Testis (tissue), 3 donors: ENCODE data around the gene DALRD3. TPM values are rescaled to one million over a fixed set of nuclear protein-coding genes. Genes with fewer than 3 reads are reported as not detected.
A peak's percentile ranks its signal among the peaks of the same experiment; 100 is the strongest.

Experiments used
- DNase-seq: peaks from one replicate; pipeline ENCODE4 v3.0.0-alpha.2; 2019
- H3K27ac ChIP-seq, 2 donors: fragments of 200-600 bp; sonication (generic); one replicate each; pipeline ENCODE4 v1.5.1; 2019
- H3K27me3 ChIP-seq: fragments of 200-600 bp; sonication (generic); one replicate; pipeline ENCODE4 v1.5.1; 2019
- H3K36me3 ChIP-seq: fragments of 200-600 bp; sonication (generic); one replicate; pipeline ENCODE4 v1.5.1; 2017; ENCODE audit warnings: low read depth; ENCODE audit errors: missing control alignments
- H3K4me1 ChIP-seq: fragments of 200-600 bp; sonication (generic); one replicate; pipeline ENCODE4 v1.5.1; 2019
- H3K4me3 ChIP-seq, 2 donors: fragments of 200-600 bp; sonication (generic); one replicate each; pipeline ENCODE4 v1.5.1; 2017 to 2019
- H3K9me3 ChIP-seq: fragments of 200-600 bp; sonication (generic); one replicate; pipeline ENCODE4 v1.5.1; 2017
- CTCF ChIP-seq, 3 experiments: fragments of 450-650 bp in 2 of 3; fragments of 200-600 bp in 1 of 3; sonication (generic) in 1 of 3; IDR thresholded peaks; one replicate each; pipeline ENCODE4 v1.5.1; 2016 to 2019; ENCODE audit warnings: antibody characterized with exemption in 3 of 3, mild to moderate bottlenecking in 2 of 3, moderate library complexity in 1 of 3
- POLR2A ChIP-seq: fragments of 450-650 bp; IDR thresholded peaks from one replicate; pipeline ENCODE4 v1.6.1; 2017; ENCODE audit warnings: antibody characterized with exemption, mild to moderate bottlenecking, moderate library complexity
- WGBS, 2 donors: methylation state at CpG; one replicate each; pipeline ENCODE4 v1.1.5; 2018; 5-methylcytosine and 5-hydroxymethylcytosine counted together
- intact Hi-C: fragments of 100-400 bp; cut with DNase I; formaldehyde crosslinking; loops from one replicate; pipeline ENCODE4 v1.15.1; 2023; ENCODE audit warnings: low total_unique reads
- polyA plus RNA-seq: library from polyadenylated mRNA; stranded (reverse); fragments of 350-450 nt; fragmentation: Illumina TruSeq; extraction: RNeasy Lipid Tissue Mini Kit (QIAGEN cat#74804); gene quantifications from one replicate; pipeline ENCODE4 v1.2.3, GENCODE V29; 2014; ENCODE audit warnings: low read depth, low replicate concordance; ENCODE audit not compliant: insufficient read depth
- total RNA-seq, 2 donors: library from RNA; depleted of rRNA; stranded (reverse); fragments of >200 nt; gene quantifications; one replicate each; pipeline ENCODE4 v1.2.3, GENCODE V29; 2016

Gene DALRD3
- total and polyA plus RNA-seq, 3 donors from 2014 or later: 92.0 to 121 (median 106) TPM

GRCh38 chr3:49016414-49017228 is 1.8 kb downstream of the DALRD3 start:
- H3K27ac ChIP-seq: no peak overlapping the region
- no peak for DNase-seq
- peaks cover 35% of the 10 kb centered on the region for H3K4me1 ChIP-seq
- no peak overlapping the region for H3K4me3 ChIP-seq
- no peaks in the 10 kb centered on the region for H3K36me3 ChIP-seq
- 79 to 88% methylated on average over 6 of the region's 6 CpGs for WGBS, 2 donors
- TF ChIP-seq CTCF (IDR thresholded peaks at IDR 0.05) (no peak), POLR2A (no peak)
- no peaks in the 10 kb centered on the region for H3K27me3 ChIP-seq
- H3K9me3 ChIP-seq: no peaks in the 10 kb centered on the region
- intact Hi-C loops: no loop called here

- no peaks in the 10 kb centered on the region for H3K9me3 ChIP-seq
- intact Hi-C loops: no loop called here
- H3K36me3 ChIP-seq: no peaks in the 10 kb centered on the region
- H3K27ac ChIP-seq: no peak overlapping the region
- no peaks in the 10 kb centered on the region for H3K27me3 ChIP-seq
- peaks cover 35% of the 10 kb centered on the region for H3K4me1 ChIP-seq
- TF ChIP-seq CTCF (IDR thresholded peaks at IDR 0.05): no peak
- no peak for TF ChIP-seq POLR2A
- 64 to 68% methylated on average over 5 to 6 of the region's 6 CpGs for WGBS, 2 donors
- no peak overlapping the region for H3K4me3 ChIP-seq
- no peak for DNase-seq
Observed at GRCh38 chr3:49015765-49016164, 2.6 kb downstream of the DALRD3 start.

- TF ChIP-seq POLR2A (no peak), CTCF (IDR thresholded peaks at IDR 0.05) (no peak)
- Histone ChIP-seq H3K36me3 (no peaks in the 10 kb centered on the region), H3K27me3 (no peaks in the 10 kb centered on the region), H3K27ac (no peak overlapping the region), H3K4me3 (no peak overlapping the region), H3K4me1 (peaks cover 31% of the 10 kb centered on the region), H3K9me3 (no peaks in the 10 kb centered on the region)
- WGBS, 2 donors: 70 to 81% methylated on average over 2 to 8 of the region's 8 CpGs
- DNase-seq: no peak
- intact Hi-C loops: no loop called here
Observed at GRCh38 chr3:49015072-49015471, 3.3 kb downstream of the DALRD3 start.

GRCh38 chr3:49013738-49014660 is 4.4 kb downstream of the DALRD3 start:
- H3K36me3 ChIP-seq: no peaks in the 10 kb centered on the region
- peak; percentile 78 for DNase-seq
- H3K4me1 ChIP-seq: peaks cover 20% of the 10 kb centered on the region
- no peaks in the 10 kb centered on the region for H3K9me3 ChIP-seq
- H3K27me3 ChIP-seq: no peaks in the 10 kb centered on the region
- H3K4me3 ChIP-seq: no peak overlapping the region
- 82 to 84% methylated on average over 17 to 24 of the region's 24 CpGs for WGBS, 2 donors
- peak; percentile 24 to 57 (median 38) for TF ChIP-seq CTCF (IDR thresholded peaks at IDR 0.05)
- no peak for TF ChIP-seq POLR2A
- H3K27ac ChIP-seq: no peak overlapping the region
- intact Hi-C loops: no loop called here
